Measurements from ENCODE around the gene NGF. TPM values are rescaled to one million over a fixed set of nuclear protein-coding genes. Genes with fewer than 3 reads are reported as not detected.
A peak's percentile ranks its signal among the peaks of the same experiment; 100 is the strongest.

Gene NGF
- total and polyA plus RNA-seq, 9 donors, result 1.2 to 5.8 (median 2.4) TPM

GRCh38 chr1:115325874-115326273, 12.2 kb downstream of the NGF start:
- no peaks in the 10 kb centered on the region for H3K9me3 ChIP-seq (replicated peaks; ENCODE audit: control insufficient read depth, low read depth, low read length)
- H3K4me3 ChIP-seq (ENCODE audit: low read length), result no peak overlapping the region
- H3K36me3 ChIP-seq (ENCODE audit: control insufficient read depth, insufficient read depth, low read length), result no peaks in the 10 kb centered on the region
- 22% methylated on average over 5 of the region's 5 CpGs for WGBS (ENCODE audit: insufficient coverage)
- no peaks in the 10 kb centered on the region for H3K27me3 ChIP-seq (ENCODE audit: control insufficient read depth, insufficient read depth, low read length)
- H3K4me1 ChIP-seq (ENCODE audit: control insufficient read depth, insufficient read depth, low read length), result peaks cover 16% of the 10 kb centered on the region
- DNase-seq, result peak; percentile 76
- H3K27ac ChIP-seq (ENCODE audit: low read length), result no peak overlapping the region

DNA sequence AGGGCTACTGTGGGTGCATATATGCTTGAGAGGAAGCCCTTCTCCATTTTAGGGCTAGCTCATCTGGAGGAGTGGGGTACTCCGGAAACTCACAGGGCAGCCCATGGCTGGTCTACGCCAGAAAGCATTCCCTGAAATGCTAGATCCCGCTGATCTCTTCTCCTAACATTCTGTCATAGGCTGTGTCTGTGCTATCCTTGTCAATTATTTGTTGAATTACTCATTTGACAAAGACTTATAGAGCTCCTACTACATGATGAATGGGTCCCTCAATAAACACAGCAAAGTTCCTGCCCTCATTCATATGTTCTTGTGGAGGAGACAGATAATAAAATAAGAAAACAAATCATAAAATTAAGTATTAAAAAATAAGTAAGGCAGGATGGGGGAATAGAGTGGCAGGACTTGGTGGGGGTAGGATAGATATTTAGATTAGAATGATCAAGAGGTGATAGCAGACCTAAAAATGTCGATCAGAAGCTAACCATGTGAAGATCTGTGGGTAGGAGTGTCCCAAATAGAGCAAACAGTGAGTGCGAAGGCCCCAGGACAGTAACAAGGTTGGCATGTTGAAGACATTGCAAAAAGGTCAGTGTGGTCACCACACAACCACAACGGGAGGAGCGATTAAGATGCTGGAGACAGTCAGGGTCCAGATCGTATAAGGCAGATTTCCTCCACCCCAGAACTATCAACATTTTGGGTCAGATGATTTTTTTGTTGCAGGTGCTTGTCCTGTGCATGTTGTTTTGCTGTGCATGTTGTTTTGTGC, 13.2 kb downstream of the NGF start:
- Histone ChIP-seq H3K27ac (ENCODE audit: low read length) (no peak overlapping the region), H3K4me1 (ENCODE audit: control insufficient read depth, insufficient read depth, low read length) (peaks cover 9% of the 10 kb centered on the region), H3K9me3 (replicated peaks; ENCODE audit: control insufficient read depth, low read depth, low read length) (no peaks in the 10 kb centered on the region), H3K36me3 (ENCODE audit: control insufficient read depth, insufficient read depth, low read length) (no peaks in the 10 kb centered on the region), H3K27me3 (ENCODE audit: control insufficient read depth, insufficient read depth, low read length) (no peaks in the 10 kb centered on the region), H3K4me3 (ENCODE audit: low read length) (no peak overlapping the region)
- DNase-seq, result no peak
- 100% methylated on average over 2 of the region's 8 CpGs for WGBS (ENCODE audit: insufficient coverage)

DNA sequence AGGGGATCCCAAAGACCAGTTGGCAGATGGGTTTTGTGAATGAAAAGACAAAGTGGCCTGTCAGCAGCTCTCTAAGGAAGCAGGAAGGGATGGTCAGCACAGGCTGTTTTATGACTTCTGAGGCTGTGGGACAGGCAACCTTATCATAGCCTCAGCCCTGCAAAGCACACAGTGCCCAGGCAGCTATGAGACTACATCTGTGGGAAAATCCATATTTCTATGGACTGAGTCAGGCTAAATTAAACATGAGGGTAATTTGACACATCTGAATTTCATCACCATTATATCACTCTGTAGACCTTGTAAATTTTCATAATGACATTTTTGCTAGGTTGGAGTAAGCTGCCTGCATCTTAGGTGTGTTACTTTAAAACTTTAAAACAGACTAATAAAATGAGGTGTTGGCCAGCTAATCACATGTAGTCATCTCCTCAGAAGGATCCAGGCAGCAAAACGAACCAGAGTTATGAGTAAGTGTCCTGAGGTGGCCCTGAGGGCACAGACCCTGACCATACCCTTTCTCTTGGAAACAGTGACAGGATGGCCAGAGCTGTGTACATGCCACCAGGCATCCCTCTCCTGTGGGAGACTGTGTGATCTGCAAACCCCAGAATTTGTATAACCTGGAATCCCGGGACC, 14.6 kb downstream of the NGF start:
- no peak for DNase-seq
- Histone ChIP-seq H3K27ac (ENCODE audit: low read length) (no peak overlapping the region), H3K27me3 (ENCODE audit: control insufficient read depth, insufficient read depth, low read length) (no peaks in the 10 kb centered on the region), H3K4me1 (ENCODE audit: control insufficient read depth, insufficient read depth, low read length) (peaks cover 9% of the 10 kb centered on the region), H3K9me3 (replicated peaks; ENCODE audit: control insufficient read depth, low read depth, low read length) (no peaks in the 10 kb centered on the region), H3K4me3 (ENCODE audit: low read length) (no peak overlapping the region), H3K36me3 (ENCODE audit: control insufficient read depth, insufficient read depth, low read length) (no peaks in the 10 kb centered on the region)
- no CpG with 5 or more reads among the region's 2 CpGs for WGBS (ENCODE audit: insufficient coverage)

DNA sequence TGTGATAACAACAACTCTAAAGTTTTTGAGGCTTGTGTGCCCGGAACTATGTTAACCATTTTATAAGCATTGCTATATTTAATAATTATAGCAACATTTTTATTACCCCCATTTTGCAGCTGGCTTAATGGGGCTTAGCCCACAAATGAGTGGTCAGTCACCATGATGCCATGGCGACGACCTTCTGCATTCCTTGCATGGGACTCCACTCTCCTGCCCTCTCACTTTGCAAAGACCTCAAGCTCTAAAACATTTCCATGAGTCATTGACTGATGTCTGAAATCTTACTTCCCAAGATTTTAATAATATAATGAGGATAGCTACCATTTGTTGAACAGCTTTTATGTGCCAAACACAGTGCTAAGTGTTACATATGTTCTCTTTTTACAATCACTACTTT, 15.4 kb downstream of the NGF start:
- Histone ChIP-seq H3K36me3 (ENCODE audit: control insufficient read depth, insufficient read depth, low read length) (no peaks in the 10 kb centered on the region), H3K4me1 (ENCODE audit: control insufficient read depth, insufficient read depth, low read length) (peaks cover 9% of the 10 kb centered on the region), H3K27me3 (ENCODE audit: control insufficient read depth, insufficient read depth, low read length) (no peaks in the 10 kb centered on the region), H3K4me3 (ENCODE audit: low read length) (no peak overlapping the region), H3K9me3 (replicated peaks; ENCODE audit: control insufficient read depth, low read depth, low read length) (no peaks in the 10 kb centered on the region), H3K27ac (ENCODE audit: low read length) (no peak overlapping the region)
- no peak for DNase-seq
- WGBS (ENCODE audit: insufficient coverage), result 88% methylated on average over 2 of the region's 3 CpGs

DNA sequence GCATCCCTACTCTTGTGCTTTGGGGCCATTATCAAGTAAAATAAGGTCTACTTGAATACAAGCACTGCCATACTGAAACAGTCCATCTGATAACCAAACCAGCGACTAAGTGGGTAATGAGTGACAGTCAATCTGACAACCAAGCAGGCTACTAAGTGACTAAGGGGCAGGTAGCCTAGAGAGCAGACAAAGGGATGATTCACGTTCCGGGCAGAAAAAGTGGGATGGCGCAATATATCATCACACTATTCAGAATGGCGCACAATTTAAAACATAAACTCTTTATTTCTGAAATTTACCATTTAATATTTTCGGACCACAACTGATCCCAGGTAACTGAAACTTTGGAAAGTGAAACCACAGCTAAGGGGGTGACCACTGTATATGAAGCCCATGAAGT, 17.7 kb downstream of the NGF start:
- Histone ChIP-seq H3K27me3 (ENCODE audit: control insufficient read depth, insufficient read depth, low read length) (no peaks in the 10 kb centered on the region), H3K36me3 (ENCODE audit: control insufficient read depth, insufficient read depth, low read length) (no peaks in the 10 kb centered on the region), H3K4me1 (ENCODE audit: control insufficient read depth, insufficient read depth, low read length) (peaks cover 2% of the 10 kb centered on the region), H3K4me3 (ENCODE audit: low read length) (no peak overlapping the region), H3K9me3 (replicated peaks; ENCODE audit: control insufficient read depth, low read depth, low read length) (no peaks in the 10 kb centered on the region), H3K27ac (ENCODE audit: low read length) (no peak overlapping the region)
- WGBS (ENCODE audit: insufficient coverage), result 100% methylated on average over 1 of the region's 6 CpGs
- no peak for DNase-seq

DNA sequence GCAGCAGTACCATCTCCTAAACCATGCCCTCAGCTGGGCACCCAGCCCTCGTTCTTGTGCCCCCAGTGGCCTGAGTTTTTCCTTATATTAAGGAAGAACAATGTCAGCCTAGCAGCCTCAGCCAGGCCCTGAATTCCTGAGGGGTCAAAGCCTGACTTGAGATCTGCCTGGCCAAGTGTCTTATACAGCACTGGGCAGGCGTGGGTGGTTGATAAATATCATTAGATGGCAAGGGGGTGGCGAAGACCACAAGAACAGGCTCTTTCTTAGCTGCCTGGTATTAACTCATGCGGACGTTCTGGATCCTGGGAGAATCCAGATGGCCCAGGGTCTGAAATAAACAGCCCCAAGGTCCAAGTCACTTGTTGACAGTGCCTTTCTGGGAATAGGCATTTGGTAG, 18.3 kb downstream of the NGF start:
- H3K4me1 ChIP-seq (ENCODE audit: control insufficient read depth, insufficient read depth, low read length), result no peaks in the 10 kb centered on the region
- no peaks in the 10 kb centered on the region for H3K9me3 ChIP-seq (replicated peaks; ENCODE audit: control insufficient read depth, low read depth, low read length)
- no peaks in the 10 kb centered on the region for H3K27me3 ChIP-seq (ENCODE audit: control insufficient read depth, insufficient read depth, low read length)
- H3K27ac ChIP-seq (ENCODE audit: low read length), result no peak overlapping the region
- no peak for DNase-seq
- H3K4me3 ChIP-seq (ENCODE audit: low read length), result no peak overlapping the region
- no peaks in the 10 kb centered on the region for H3K36me3 ChIP-seq (ENCODE audit: control insufficient read depth, insufficient read depth, low read length)
- 72% methylated on average over 4 of the region's 5 CpGs for WGBS (ENCODE audit: insufficient coverage)

GRCh38 chr1:115317101-115318012, 20.7 kb downstream of the NGF start:
- WGBS (ENCODE audit: insufficient coverage), result 75% methylated on average over 6 of the region's 11 CpGs
- no peak overlapping the region for H3K4me3 ChIP-seq (ENCODE audit: low read length)
- DNase-seq, result no peak
- no peaks in the 10 kb centered on the region for H3K9me3 ChIP-seq (replicated peaks; ENCODE audit: control insufficient read depth, low read depth, low read length)
- no peak overlapping the region for H3K27ac ChIP-seq (ENCODE audit: low read length)
- H3K4me1 ChIP-seq (ENCODE audit: control insufficient read depth, insufficient read depth, low read length), result peaks cover 5% of the 10 kb centered on the region
- H3K27me3 ChIP-seq (ENCODE audit: control insufficient read depth, insufficient read depth, low read length), result no peaks in the 10 kb centered on the region
- no peaks in the 10 kb centered on the region for H3K36me3 ChIP-seq (ENCODE audit: control insufficient read depth, insufficient read depth, low read length)

- no peaks in the 10 kb centered on the region for H3K36me3 ChIP-seq (ENCODE audit: control insufficient read depth, insufficient read depth, low read length)
- no peak overlapping the region for H3K4me3 ChIP-seq (ENCODE audit: low read length)
- peaks cover 5% of the 10 kb centered on the region for H3K4me1 ChIP-seq (ENCODE audit: control insufficient read depth, insufficient read depth, low read length)
- no peaks in the 10 kb centered on the region for H3K9me3 ChIP-seq (replicated peaks; ENCODE audit: control insufficient read depth, low read depth, low read length)
- 58% methylated on average over 3 of the region's 3 CpGs for WGBS (ENCODE audit: insufficient coverage)
- no peaks in the 10 kb centered on the region for H3K27me3 ChIP-seq (ENCODE audit: control insufficient read depth, insufficient read depth, low read length)
- H3K27ac ChIP-seq (ENCODE audit: low read length), result no peak overlapping the region
- DNase-seq, result no peak
Measured at GRCh38 chr1:115314765-115315164, 23.3 kb downstream of the NGF start.

DNA sequence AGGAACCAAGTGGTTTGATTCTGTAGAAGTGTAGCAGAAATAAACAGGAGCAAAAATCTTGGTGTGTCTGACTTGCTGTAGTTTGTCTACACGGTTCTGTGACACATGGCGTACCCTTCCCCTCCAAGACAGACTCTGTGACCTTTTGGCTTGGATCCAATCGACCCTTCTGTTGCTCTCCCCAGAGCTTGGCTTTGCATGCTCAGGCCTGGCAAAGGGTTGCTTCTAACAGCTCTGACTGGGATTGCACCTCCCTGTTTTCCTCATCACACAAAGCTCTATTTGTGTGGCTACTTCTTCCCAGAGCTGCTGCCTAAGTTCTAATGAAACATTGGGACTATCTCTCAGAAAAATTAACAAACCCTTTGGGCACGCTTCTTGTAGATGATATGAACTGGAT, 24.0 kb downstream of the NGF start:
- Histone ChIP-seq H3K27ac (ENCODE audit: low read length) (no peak overlapping the region), H3K27me3 (ENCODE audit: control insufficient read depth, insufficient read depth, low read length) (no peaks in the 10 kb centered on the region), H3K36me3 (ENCODE audit: control insufficient read depth, insufficient read depth, low read length) (no peaks in the 10 kb centered on the region), H3K9me3 (replicated peaks; ENCODE audit: control insufficient read depth, low read depth, low read length) (no peaks in the 10 kb centered on the region), H3K4me1 (ENCODE audit: control insufficient read depth, insufficient read depth, low read length) (peaks cover 5% of the 10 kb centered on the region), H3K4me3 (ENCODE audit: low read length) (no peak overlapping the region)
- no peak for DNase-seq
- 31% methylated on average over 3 of the region's 4 CpGs for WGBS (ENCODE audit: insufficient coverage)

GRCh38 chr1:115313182-115313581, 24.9 kb downstream of the NGF start:
- Histone ChIP-seq H3K9me3 (replicated peaks; ENCODE audit: control insufficient read depth, low read depth, low read length) (no peaks in the 10 kb centered on the region), H3K27me3 (ENCODE audit: control insufficient read depth, insufficient read depth, low read length) (no peaks in the 10 kb centered on the region), H3K4me3 (ENCODE audit: low read length) (no peak overlapping the region), H3K4me1 (ENCODE audit: control insufficient read depth, insufficient read depth, low read length) (peaks cover 5% of the 10 kb centered on the region), H3K27ac (ENCODE audit: low read length) (no peak overlapping the region), H3K36me3 (ENCODE audit: control insufficient read depth, insufficient read depth, low read length) (no peaks in the 10 kb centered on the region)
- DNase-seq, result no peak
- WGBS (ENCODE audit: insufficient coverage), result no CpG with 5 or more reads among the region's 1 CpG

Measured in muscle of leg (tissue), 11 donors.